ENCODE data around the gene ZC3H4. TPM values are rescaled to one million over a fixed set of nuclear protein-coding genes. Genes with fewer than 3 reads are reported as not detected.
A peak's percentile ranks its signal among the peaks of the same experiment; 100 is the strongest.
"Not testable (repeated sequence)": the region's sequence is repeated elsewhere in the genome, so short reads cannot be mapped to it uniquely, and the experiment has no call there.

The ZC3H4 gene
- total RNA-seq: 11.4 TPM

- no peak for FAIRE-seq
- peak; percentile 84 to 90 for DNase-seq (ENCODE audit: low spot score in 2 of 2)
Observed at GRCh38 chr19:47112997-47113849, at the start of gene ZC3H4. Gene ZC3H4 (minus strand): TSS chr19:47113776. CDS start chr19:47112584, 1,192 bp downstream.

GRCh38 chr19:47161876-47162489, 48.4 kb upstream of the ZC3H4 start:
- DNase-seq (ENCODE audit: low spot score in 2 of 2) (no peak), FAIRE-seq (no peak)

GRCh38 chr19:47158879-47159503, 45.4 kb upstream of the ZC3H4 start:
- DNase-seq (ENCODE audit: low spot score in 2 of 2) (no peak), FAIRE-seq (no peak)

- no peak for DNase-seq (ENCODE audit: low spot score in 2 of 2)
- FAIRE-seq: no peak
Observed at GRCh38 chr19:47158367-47158791, 44.8 kb upstream of the ZC3H4 start.

DNA sequence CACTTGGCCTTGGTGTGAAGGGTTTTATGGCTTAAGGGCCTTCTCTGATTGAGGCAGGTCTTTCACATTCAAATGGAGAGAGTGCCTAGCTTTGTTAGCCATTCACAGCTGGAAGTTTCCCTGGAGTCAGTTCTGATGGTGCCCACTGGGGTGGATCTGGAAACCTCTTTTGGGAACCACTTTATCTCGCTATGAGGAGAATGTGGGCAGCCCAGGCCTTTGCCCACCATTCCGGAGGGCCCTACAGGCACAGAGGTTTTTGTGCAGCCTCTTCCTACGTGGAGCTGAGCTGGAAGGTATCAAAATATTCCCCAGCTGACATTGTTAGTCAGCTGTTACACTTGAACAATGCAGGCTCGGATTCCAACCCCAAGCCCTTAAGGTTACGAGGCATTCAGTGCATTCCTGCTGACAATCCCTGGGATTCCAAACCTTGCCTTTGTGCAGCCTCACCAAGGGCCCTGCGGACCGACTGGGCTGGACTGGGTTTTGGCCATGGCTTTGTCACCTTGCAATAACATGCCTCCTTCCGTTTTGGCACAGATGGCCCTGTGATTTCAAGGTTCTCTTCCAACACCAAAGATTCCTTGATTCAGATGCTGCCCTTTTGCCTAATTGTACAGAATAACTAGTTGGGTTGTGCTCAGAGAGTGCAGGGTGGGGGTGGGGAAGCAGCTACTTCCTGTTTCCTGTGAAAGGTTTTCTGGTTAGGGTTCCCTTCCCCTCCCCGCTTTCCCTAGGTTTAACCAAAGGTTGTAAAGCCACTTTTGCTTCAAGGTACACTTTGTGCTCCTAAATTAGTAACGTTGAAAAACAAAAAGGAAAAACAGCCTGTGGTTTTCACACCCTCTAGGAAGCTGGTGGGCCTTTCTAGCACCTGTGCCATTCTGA, 44.1 kb upstream of the ZC3H4 start:
- FAIRE-seq (no peak), DNase-seq (ENCODE audit: low spot score in 2 of 2) (no peak)

DNA sequence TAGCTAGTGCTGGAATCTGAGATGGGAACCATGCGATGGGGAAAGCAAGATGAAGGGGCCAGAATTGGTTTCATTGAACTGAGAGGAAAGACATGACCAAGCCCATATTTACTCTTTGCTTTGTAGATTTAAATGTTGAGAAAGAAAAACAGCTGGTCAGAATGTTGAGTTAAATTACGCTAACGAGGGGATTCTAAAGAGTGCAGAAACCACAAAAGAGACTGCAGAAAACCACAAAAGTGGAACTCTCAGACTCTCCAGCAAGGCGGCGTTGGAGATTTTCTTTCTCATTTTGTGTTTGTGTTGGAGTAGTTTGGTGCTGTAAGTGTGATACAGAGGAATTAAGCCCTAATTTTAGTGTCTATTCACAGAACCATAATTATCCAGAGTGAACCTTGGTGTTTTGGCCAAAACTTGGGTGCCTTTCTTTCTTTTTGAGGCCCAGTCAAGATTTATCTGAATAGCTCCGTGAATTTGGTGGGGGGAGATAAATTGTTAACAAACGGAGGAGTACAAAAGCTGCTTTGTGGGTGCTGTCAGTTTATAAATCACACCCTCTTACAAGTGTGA, 43.4 kb upstream of the ZC3H4 start:
- FAIRE-seq: no peak
- DNase-seq (ENCODE audit: low spot score in 2 of 2): no peak

DNA sequence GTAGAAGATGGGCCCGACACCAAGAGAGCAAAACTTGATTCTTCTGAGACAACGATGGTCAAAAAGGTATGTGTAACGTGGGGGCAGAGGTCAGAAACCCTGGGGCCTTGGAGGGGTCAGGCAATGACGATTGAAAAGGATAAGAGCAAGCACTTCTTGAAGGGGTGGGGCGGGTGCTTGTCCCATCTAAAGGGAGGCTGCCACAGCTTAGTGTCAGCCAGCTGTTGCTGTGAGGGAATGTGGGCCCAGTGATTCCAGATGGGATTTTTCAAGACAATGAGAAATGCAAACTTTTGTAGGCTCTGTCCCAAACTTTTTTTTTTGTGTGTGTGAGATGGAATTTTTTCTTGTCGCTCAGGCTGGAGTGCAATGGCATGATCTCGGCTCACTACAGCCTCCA, 41.6 kb upstream of the ZC3H4 start:
- DNase-seq (ENCODE audit: low spot score in 2 of 2) (no peak), FAIRE-seq (no peak)

DNA sequence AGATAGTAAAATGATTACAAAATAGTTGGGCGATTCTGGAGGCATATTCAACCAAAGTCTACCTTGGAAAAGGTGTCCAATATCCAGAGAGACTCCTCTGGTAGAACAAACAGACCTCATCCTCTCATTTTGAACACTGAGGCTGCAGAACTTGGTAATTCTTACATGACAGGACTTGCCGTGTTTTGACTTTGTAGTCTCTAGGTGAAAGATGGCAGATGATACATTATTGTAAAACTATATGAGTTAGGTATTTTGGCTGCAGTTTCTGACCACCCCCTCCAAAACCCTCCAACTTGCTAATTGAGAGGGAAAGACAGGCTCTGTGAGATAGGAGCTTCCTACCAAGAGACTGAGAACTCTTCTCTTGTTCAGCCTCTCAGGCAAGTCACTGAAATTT, 39.7 kb upstream of the ZC3H4 start:
- DNase-seq (ENCODE audit: low spot score in 2 of 2) (no peak), FAIRE-seq (no peak)

- no peak for FAIRE-seq
- no peak for DNase-seq (ENCODE audit: low spot score in 2 of 2)
Observed at GRCh38 chr19:47152632-47153031, 39.1 kb upstream of the ZC3H4 start.

DNA sequence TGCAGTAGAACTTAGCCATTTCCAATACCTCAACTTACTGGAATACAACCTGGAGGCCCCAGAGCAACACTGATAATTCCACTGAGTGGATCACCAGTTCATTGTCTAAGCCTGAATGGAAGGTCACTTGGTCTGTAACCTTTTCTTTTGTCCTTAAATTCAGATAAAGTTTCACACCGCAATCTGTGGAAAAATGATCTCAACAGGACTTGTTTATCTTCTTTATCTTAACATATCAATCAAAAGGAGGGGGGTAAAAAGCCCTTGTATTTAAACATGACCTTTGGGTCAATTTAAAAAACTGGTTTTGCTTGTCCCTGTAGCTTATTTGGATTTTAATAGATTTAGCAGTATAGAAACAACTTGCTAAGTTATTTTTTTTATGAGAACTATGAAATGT, 38.6 kb upstream of the ZC3H4 start:
- DNase-seq (ENCODE audit: low spot score in 2 of 2) (no peak), FAIRE-seq (no peak)

- no peak for DNase-seq (ENCODE audit: low spot score in 2 of 2)
- no peak for FAIRE-seq
Observed at GRCh38 chr19:47151627-47152026, 38.1 kb upstream of the ZC3H4 start.

DNA sequence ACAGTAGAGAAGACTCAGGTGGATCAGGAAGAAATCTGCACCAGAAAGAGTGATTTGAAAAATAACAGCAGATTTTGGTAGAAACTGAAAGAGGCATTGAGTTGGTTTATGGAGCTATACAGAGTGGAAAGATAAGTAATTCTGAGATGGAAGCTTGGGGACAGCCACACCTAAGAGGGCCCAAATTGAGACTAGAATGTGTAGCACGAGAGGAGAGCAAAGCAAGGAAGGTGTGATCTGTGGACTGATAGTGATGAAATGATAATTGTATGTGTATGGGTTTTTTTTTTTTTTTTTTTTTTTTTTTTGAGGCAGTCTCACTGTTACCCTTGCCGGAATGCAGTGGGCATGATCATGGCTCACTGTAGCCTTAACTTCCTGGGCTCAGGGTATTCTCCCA, 33.3 kb upstream of the ZC3H4 start:
- FAIRE-seq (no peak), DNase-seq (ENCODE audit: low spot score in 2 of 2) (no peak)

GRCh38 chr19:47145639-47146486, 32.3 kb upstream of the ZC3H4 start:
- FAIRE-seq (no peak), DNase-seq (ENCODE audit: low spot score in 2 of 2) (no peak)

GRCh38 chr19:47144630-47145029, 31.1 kb upstream of the ZC3H4 start:
- FAIRE-seq: no peak

DNA sequence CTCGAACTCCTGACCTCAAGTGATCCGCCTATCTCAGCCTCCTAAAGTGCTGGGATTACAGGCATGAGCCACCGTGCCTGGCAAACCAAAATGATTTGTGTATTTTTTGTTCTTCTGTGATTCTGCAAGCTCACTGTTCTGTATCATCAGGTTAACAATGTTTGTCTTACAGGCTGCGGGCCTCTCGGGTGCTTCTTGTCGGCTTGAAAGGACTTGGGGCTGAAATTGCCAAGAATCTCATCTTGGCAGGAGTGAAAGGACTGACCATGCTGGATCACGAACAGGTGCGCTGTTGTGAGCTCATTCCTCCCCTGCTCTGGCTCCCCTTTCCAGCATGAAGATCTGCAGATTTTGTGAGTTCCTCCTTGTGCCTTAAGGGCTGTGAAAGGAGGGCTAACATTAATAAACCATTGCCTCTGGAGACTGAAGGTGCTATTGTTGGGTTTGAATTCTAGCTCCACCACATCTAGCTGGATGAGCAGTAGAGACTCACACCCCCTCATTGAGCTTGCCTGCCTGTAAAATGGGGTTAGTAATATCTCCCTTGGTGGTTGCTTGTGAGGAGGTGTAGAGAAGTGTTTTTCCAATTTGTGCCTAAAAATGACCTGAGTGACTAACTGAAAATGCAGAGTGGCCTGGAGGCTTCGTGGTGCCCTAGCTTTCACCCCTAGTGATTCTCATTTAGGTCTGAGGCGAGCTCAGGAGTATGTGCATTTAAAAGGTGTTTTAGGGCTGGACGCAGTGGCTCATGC, 29.9 kb upstream of the ZC3H4 start:
- DNase-seq (ENCODE audit: low spot score in 2 of 2): no peak
- no peak for FAIRE-seq

More at GRCh38 chr19:47144630-47145029, 31.1 kb upstream of the ZC3H4 start:
- DNase-seq (ENCODE audit: low spot score in 2 of 2): no peak

DNA sequence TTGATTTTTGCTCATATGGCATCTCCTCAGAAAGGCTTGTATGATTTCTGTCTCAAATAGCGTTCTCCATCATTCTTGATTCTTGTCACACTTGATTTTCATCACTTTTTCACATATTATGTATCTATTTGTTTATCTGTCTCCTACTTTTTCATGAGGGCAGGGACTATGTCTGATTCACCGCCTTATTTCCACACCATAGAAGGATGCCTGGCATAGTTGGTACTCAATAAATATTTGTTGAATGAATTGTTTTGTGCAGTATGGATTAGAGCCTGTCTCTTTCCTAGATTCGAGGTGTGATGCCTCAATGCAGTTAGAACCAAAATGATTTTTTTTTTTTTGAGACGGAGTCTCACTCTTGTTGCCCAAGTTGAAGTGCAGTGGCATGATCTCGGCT, 29.2 kb upstream of the ZC3H4 start:
- FAIRE-seq (no peak), DNase-seq (ENCODE audit: low spot score in 2 of 2) (no peak)

DNA sequence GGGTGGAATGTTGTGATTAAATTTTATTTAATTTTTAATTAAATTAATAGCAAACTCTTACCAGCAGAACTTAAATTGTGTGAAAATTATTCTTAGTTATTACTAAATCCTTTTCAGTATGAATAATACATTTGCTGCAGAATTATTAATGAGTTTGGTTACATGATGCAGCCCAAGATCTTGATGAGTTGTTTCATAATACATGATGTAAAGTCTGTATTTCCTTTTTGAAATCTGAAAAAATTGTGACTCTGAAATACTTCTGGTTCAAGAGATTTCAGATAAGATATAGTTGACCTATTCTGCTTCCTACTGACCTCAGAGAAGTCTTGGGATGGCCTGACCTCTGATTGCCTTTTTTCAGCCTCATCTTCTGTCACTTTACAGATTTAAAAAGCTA, 28.1 kb upstream of the ZC3H4 start:
- no peak for DNase-seq (ENCODE audit: low spot score in 2 of 2)
- FAIRE-seq: no peak

DNA sequence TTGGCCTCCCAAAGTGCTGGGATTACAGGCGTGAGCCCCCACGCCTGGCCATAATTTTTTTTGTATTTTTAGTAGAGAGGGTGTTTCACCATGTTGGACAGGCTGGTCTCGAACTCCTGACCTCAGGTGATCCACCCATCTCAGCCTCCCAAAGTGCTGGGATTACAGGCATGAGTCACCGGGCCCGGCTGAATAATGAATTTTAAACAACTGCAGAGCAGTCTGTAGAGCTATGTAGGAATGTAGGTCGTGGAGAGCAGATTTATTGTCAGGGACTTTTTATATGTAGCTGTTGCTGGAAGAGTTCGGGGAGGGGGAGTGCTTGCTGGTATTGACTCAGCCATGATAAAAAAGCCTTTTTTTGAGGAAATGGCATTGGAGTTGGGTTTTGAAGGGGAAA, 27.7 kb upstream of the ZC3H4 start:
- not testable (repeated sequence) for DNase-seq (ENCODE audit: low spot score in 2 of 2); FAIRE-seq

DNA sequence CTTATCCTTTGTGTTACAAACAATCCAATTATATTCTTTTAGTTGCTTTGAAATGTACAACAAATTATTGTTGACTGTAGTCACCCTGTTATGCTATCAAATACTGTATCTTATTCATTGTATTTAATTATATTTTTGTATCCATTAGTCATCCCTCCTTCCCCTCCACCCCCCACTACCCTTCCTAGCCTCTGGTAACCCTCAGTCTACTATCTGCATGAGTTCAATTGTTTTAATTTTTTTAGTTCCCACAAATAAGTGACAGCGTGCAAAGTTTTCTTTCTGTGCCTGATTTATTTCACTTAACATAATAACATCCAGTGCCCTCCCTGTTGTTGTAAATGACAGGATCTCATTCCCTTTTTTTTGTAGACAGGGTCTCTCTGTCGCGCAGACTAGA, 21.6 kb upstream of the ZC3H4 start:
- DNase-seq (ENCODE audit: low spot score in 2 of 2) (no peak), FAIRE-seq (no peak)

Data from frontal cortex (tissue), 4 donors.